Thyroid gland (tissue), 4 donors: ENCODE measurements around the gene HLA-DRB1.

Experiments used
- CTCF ChIP-seq, 6 experiments: fragments of 200-600 bp in 3 of 6; fragments of 450-650 bp in 3 of 6; sonication (generic) in 3 of 6; IDR thresholded peaks; one replicate each; pipeline ENCODE4 v1.5.1; 2016 to 2019; ENCODE audit warnings: antibody characterized with exemption in 6 of 6, mild to moderate bottlenecking in 2 of 6, inconsistent platforms in 1 of 6, moderate library complexity in 1 of 6
- POLR2A ChIP-seq, 2 donors: fragments of 450-650 bp; IDR thresholded peaks; one replicate each; pipeline ENCODE4 v1.6.1; 2017; ENCODE audit warnings: antibody characterized with exemption in 2 of 2, mild to moderate bottlenecking in 2 of 2, moderate library complexity in 1 of 2

GRCh38 chr6:32637883-32638282, 48.2 kb upstream of the HLA-DRB1 start:
- TF ChIP-seq CTCF (IDR thresholded peaks at IDR 0.05) (no peak), POLR2A (IDR thresholded peaks at IDR 0.05) (no peak)
